GM12873 (cell line): ENCODE data around the gene SORCS2.

Source experiments
- TF ChIP-seq, protein P1 (sequence below): IDR thresholded peaks from 2 replicates; pipeline ENCODE4 v1.5.1; 2012; ENCODE audit warnings: low read depth, mild to moderate bottlenecking, moderate library complexity, low read length, control low read depth; ENCODE audit not compliant: insufficient read depth; ENCODE audit errors: missing control alignments

Gene SORCS2

DNA sequence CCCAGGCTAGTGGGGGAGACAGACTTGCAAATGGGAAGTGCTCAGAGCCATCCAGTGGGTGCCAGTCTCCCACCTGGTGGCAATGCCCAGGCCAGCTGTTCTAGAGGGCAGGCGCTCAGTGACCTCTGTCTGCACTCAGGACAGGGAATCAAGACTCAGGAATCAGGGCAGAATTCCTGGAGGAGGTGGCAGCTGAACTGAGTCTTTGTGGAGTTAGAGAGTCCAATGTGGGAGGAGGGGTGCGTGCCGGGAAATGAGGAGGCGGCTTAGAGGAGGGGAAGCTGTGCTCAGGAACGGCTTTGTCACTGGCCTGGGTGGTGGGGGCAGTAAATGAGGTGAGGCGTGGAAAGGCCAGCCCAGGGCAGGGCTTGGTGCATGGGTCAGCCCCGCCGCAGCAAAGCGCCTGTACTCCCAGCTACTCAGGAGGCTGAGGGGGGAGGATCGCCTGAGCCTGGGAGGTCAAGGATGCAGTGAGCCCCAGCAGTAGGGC is 31.3 kb upstream of the SORCS2 start:
- TF ChIP-seq, protein P1, sequence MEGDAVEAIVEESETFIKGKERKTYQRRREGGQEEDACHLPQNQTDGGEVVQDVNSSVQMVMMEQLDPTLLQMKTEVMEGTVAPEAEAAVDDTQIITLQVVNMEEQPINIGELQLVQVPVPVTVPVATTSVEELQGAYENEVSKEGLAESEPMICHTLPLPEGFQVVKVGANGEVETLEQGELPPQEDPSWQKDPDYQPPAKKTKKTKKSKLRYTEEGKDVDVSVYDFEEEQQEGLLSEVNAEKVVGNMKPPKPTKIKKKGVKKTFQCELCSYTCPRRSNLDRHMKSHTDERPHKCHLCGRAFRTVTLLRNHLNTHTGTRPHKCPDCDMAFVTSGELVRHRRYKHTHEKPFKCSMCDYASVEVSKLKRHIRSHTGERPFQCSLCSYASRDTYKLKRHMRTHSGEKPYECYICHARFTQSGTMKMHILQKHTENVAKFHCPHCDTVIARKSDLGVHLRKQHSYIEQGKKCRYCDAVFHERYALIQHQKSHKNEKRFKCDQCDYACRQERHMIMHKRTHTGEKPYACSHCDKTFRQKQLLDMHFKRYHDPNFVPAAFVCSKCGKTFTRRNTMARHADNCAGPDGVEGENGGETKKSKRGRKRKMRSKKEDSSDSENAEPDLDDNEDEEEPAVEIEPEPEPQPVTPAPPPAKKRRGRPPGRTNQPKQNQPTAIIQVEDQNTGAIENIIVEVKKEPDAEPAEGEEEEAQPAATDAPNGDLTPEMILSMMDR = no peak

DNA sequence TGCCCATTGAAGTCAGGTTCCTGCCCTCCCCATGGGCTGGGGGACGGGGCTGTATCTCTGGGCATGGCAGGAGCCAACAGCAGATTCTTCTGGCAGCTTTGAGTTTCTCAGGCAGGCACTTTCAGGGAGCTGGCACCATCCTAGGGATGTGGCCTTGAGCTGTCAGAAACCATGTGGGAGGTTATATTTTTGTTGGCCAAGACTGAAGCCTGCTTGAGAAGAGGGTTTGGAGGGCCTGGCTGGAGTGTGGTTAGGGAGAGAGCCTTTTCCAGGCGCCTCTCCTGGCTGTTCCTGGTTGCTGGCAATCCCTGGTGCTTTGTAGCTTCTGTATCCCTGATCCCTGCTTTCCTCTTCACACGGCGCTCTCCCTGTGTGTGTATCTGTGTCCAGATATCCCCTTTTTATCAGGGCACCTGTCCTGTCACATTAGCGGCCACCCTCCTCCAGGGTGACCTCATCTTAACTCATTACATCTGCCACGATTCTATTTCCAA is 30.6 kb upstream of the SORCS2 start:
- TF ChIP-seq, protein P1 = no peak

DNA sequence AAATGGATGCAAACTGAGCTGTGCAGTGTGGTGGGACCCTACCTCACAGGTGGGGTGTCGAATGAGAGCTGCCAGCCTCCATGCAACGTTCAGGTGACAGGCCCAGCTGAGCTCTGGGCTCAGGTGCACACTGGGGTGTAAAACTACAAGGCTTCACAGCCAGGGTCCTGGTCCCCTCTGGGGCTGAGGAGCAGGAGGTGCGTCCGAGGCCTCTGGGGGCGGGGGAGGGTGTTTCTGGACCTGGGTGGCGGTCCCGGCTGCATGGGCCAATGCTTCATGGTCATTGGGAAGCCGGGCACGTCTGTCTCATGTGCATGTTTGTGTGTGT is 26.5 kb upstream of the SORCS2 start:
- TF ChIP-seq, protein P1 = no peak

DNA sequence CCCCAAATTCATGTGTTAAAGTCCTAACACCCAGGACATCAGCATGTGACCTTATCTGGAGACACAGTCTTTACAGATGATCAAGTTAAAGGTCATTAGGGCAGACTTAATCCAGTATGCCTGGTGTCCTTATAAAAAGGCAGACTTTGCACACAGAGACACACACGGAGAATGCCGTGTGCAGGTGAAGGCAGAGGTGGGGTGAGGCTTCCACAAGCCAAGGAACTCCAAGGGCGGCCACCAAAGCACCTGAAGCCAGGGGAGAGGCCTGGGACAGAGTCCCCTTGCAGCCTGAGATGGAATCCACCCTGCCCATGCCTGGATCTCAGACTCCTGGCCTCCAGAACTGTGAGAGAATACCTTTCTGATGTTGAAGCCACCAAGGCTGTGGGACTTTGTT is 26.1 kb upstream of the SORCS2 start:
- TF ChIP-seq, protein P1 = no peak

DNA sequence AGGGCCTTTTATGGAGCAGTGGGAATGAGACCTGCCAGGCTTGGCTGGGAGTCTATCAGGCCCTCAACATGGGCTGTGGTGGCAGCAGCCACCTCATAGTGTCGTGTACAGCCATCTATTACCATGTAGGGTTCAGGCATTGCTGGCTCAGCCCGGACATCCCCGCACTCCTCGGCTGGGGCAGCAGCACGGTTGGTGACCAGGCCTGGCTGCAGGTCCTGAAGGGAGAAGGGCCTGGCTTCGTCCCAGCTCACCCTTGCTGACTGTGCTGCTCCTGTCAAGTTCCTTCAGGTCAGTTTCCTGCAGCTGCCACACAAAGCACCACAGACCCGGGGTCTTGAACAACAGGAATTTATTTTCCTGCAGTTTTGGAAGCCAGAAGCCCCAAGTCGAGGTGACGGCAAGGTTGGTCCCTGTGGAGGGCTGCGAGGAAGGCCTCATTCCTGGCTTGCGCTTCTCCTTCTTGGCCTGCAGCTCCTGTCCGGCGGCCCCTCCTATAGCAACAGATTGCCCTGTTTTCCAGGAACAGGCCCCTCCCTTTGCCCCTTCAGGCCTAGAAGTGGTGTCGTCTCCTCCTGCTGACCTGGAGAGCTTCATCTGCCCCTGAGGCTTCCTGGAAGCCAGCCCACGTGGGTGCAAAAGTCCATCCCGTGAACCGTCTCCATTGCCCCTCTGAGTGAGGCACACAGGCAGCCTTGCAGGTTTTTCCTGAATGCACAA is 25.2 kb upstream of the SORCS2 start:
- TF ChIP-seq, protein P1 = no peak

DNA sequence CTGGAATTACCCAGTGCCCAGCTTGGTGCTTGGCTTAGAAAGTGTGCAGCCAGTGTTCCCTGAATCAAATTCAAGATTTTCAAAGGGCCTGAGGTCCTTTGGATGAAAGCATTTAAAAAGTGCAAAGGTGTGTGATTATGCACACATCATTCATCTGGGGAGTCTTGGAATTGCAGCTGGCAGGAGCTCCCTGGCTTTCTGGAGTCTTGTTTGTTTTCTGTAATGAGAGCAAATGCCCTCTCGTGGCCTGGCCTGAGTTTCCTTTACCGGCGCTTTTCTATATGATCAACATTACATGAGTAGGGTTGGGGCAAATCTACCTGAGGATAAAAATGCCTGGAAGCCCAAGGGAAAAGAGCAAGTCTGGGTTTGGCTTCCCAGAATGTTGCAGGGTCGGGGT is 24.6 kb upstream of the SORCS2 start:
- TF ChIP-seq, protein P1 = no peak

DNA sequence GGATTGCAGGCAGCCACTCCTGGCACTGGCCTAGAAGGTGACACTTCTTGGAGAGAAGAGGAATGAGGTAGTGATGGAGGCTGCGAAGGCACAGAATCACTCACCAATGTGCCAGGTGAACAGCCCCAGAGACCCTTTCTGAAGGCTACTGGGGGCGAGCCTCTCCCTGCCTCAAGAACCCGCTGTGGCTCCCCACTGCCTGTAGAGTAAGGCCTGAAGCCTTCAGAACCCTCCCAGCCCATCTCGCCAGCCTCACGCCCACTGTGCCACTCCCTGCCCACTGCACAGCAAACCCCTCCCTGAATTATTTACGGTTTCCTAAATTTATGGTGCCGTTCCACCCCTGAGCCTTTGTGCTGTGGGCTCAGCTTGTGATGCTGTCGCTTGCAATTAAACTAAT is 24.2 kb upstream of the SORCS2 start:
- TF ChIP-seq, protein P1 = no peak
